IMR-90 (cell line): ENCODE results near the gene GSS. TPM values are rescaled to one million over a fixed set of nuclear protein-coding genes. Genes with fewer than 3 reads are reported as not detected.

Source experiments
- ATAC-seq: fragments of 200-7000 bp; cut with Tn5 transposase; 2 replicates; pipeline ENCODE4 v1.9.1; 2020; ENCODE audit warnings: low read depth, mild to moderate bottlenecking, moderate library complexity
- BruUV-seq: library from RNA; stranded (reverse); fragments of 400-500 nt; replicated peaks from 2 replicates; lab custom pipeline; 2021; lab: Mats Ljungman, UMichigan
- CTCF ChIA-PET: fragments of 300-600 bp; formaldehyde crosslinking; extraction: SDS; loops from one replicate; lab custom pipeline; 2021; ENCODE audit warnings: antibody characterized with exemption; lab: Yijun Ruan, JAX
- POLR2A ChIA-PET: fragments of 300-600 bp; sonication (Branson Sonifier 250); formaldehyde crosslinking; loops from one replicate; lab custom pipeline; 2022; ENCODE audit warnings: antibody characterized with exemption; ENCODE audit not compliant: unreplicated experiment; lab: Charles Lee
- DNase-seq: peaks from one replicate; pipeline ENCODE4 v3.0.0; 2013
- H2AFZ ChIP-seq: replicated peaks from 2 replicates; pipeline ENCODE3; 2013; ENCODE audit warnings: low read length, mild to moderate bottlenecking; ENCODE audit not compliant: poor library complexity
- H2AK5ac ChIP-seq: 2 replicates; pipeline ENCODE4 v1.6.1; 2013; ENCODE audit warnings: low read depth, low read length, inconsistent platforms
- H2AK9ac ChIP-seq: replicated peaks from 2 replicates; pipeline ENCODE3; 2013; ENCODE audit warnings: mild to moderate bottlenecking, low read depth, low read length, moderate library complexity; ENCODE audit not compliant: poor library complexity
- H2BK120ac ChIP-seq: 2 replicates; pipeline ENCODE4 v1.6.1; 2013; ENCODE audit warnings: low read depth, low read length, inconsistent platforms
- H2BK15ac ChIP-seq: 3 replicates; pipeline ENCODE4 v1.6.1; 2013; ENCODE audit warnings: low read depth, low read length, inconsistent platforms
- H2BK20ac ChIP-seq: 2 replicates; pipeline ENCODE4 v1.6.1; 2013; ENCODE audit warnings: low read depth, mild to moderate bottlenecking, inconsistent platforms, low read length, moderate library complexity
- H2BK5ac ChIP-seq: 2 replicates; pipeline ENCODE4 v1.6.1; 2013; ENCODE audit warnings: mild to moderate bottlenecking, low read depth, low read length, inconsistent platforms; ENCODE audit not compliant: poor library complexity, severe bottlenecking
- H3K14ac ChIP-seq: replicated peaks from 2 replicates; pipeline ENCODE4 v1.6.1; 2013; ENCODE audit warnings: low read depth, low read length, inconsistent platforms
- H3K18ac ChIP-seq: 2 replicates; pipeline ENCODE4 v1.6.1; 2013; ENCODE audit warnings: low read depth, low read length, control low read depth
- H3K23ac ChIP-seq: 2 replicates; pipeline ENCODE4 v1.6.1; 2013; ENCODE audit warnings: low read depth, low read length, inconsistent platforms
- H3K27ac ChIP-seq: 2 replicates; pipeline ENCODE4 v1.5.1; 2013; ENCODE audit warnings: mild to moderate bottlenecking, control low read depth, low read length; ENCODE audit not compliant: insufficient read depth
- H3K27me3 ChIP-seq: 2 replicates; pipeline ENCODE4 v1.6.1; 2013; ENCODE audit warnings: low read length; ENCODE audit not compliant: control insufficient read depth, insufficient read depth
- H3K36me3 ChIP-seq: 2 replicates; pipeline ENCODE4 v1.6.1; 2013; ENCODE audit warnings: low read length, mixed read lengths; ENCODE audit not compliant: control insufficient read depth, insufficient read depth
- H3K4ac ChIP-seq: 2 replicates; pipeline ENCODE4 v1.6.1; 2013; ENCODE audit warnings: low read depth, low read length, inconsistent platforms
- H3K4me1 ChIP-seq: 2 replicates; pipeline ENCODE4 v1.6.1; 2013; ENCODE audit warnings: low read length, mixed read lengths; ENCODE audit not compliant: control insufficient read depth, insufficient read depth
- H3K4me2 ChIP-seq: 2 replicates; pipeline ENCODE4 v1.6.1; 2013; ENCODE audit warnings: low read depth, mild to moderate bottlenecking, control low read depth, low read length, moderate library complexity
- H3K4me3 ChIP-seq: 2 replicates; pipeline ENCODE4 v1.5.1; 2013; ENCODE audit warnings: low read depth, mild to moderate bottlenecking, control low read depth, low read length, moderate library complexity; ENCODE audit not compliant: insufficient read depth
- H3K56ac ChIP-seq: 2 replicates; pipeline ENCODE4 v1.6.1; 2013; ENCODE audit warnings: low read length, inconsistent platforms; ENCODE audit not compliant: insufficient read depth; ENCODE audit errors: extremely low read depth
- H3K79me1 ChIP-seq, 2 experiments: 2 replicates each; pipeline ENCODE4 v1.6.1; 2013; ENCODE audit warnings: low read length in 2 of 2, inconsistent platforms in 1 of 2, low read depth in 1 of 2
- H3K9ac ChIP-seq: 2 replicates; pipeline ENCODE4 v1.6.1; 2013; ENCODE audit warnings: low read depth, low read length, control low read depth
- H3K9me1 ChIP-seq: 2 replicates; pipeline ENCODE4 v1.6.1; 2013; ENCODE audit warnings: low read length, inconsistent platforms; ENCODE audit not compliant: insufficient read depth
- H3K9me3 ChIP-seq: 2 replicates; pipeline ENCODE4 v1.6.1; 2013; ENCODE audit warnings: low read length; ENCODE audit not compliant: control insufficient read depth, insufficient read depth
- H4K20me1 ChIP-seq: 2 replicates; pipeline ENCODE4 v1.6.1; 2013; ENCODE audit warnings: low read length, inconsistent platforms; ENCODE audit not compliant: insufficient read depth
- H4K5ac ChIP-seq: 2 replicates; pipeline ENCODE4 v1.6.1; 2013; ENCODE audit warnings: mild to moderate bottlenecking, low read depth, low read length, control low read depth
- H4K8ac ChIP-seq, 2 experiments: 2 replicates each; pipeline ENCODE4 v1.6.1; 2013; ENCODE audit warnings: low read depth in 2 of 2, low read length in 2 of 2, control low read depth in 1 of 2, inconsistent platforms in 1 of 2
- H4K91ac ChIP-seq: 2 replicates; pipeline ENCODE4 v1.6.1; 2013; ENCODE audit warnings: low read depth, low read length, inconsistent platforms; ENCODE audit not compliant: insufficient read depth
- BHLHE40 ChIP-seq: fragments of 150-350 bp; IDR thresholded peaks from 2 replicates; pipeline ENCODE4 v1.6.1; 2016; ENCODE audit warnings: mild to moderate bottlenecking, low read depth, low read length
- CEBPB ChIP-seq: IDR thresholded peaks from 2 replicates; pipeline ENCODE4 v1.6.1; 2012; ENCODE audit warnings: low read depth, low read length, improper control_type of control experiment
- CHD1 ChIP-seq: IDR thresholded peaks from 2 replicates; pipeline ENCODE4 v1.6.1; 2012; ENCODE audit warnings: low read depth, low read length, improper control_type of control experiment
- ELK1 ChIP-seq: fragments of 150-350 bp; IDR thresholded peaks from 2 replicates; pipeline ENCODE4 v1.6.1; 2016; ENCODE audit warnings: low read depth, mild to moderate bottlenecking, low read length, moderate library complexity, borderline replicate concordance
- MAFK ChIP-seq: IDR thresholded peaks from 2 replicates; pipeline ENCODE4 v1.6.1; 2012; ENCODE audit warnings: low read depth, low read length, improper control_type of control experiment
- MAZ ChIP-seq: IDR thresholded peaks from 2 replicates; pipeline ENCODE4 v1.6.1; 2012; ENCODE audit warnings: low read depth, mild to moderate bottlenecking, low read length, improper control_type of control experiment, moderate library complexity, borderline replicate concordance
- MXI1 ChIP-seq: IDR thresholded peaks from 2 replicates; pipeline ENCODE4 v1.6.1; 2012; ENCODE audit warnings: low read depth, mild to moderate bottlenecking, low read length, moderate library complexity, borderline replicate concordance
- NFE2L2 ChIP-seq: fragments of 150-350 bp; IDR thresholded peaks from 2 replicates; pipeline ENCODE4 v1.6.1; 2016; ENCODE audit warnings: low read depth, mild to moderate bottlenecking, low read length
- POLR2A ChIP-seq: IDR thresholded peaks from 2 replicates; pipeline ENCODE4 v1.6.1; 2012; ENCODE audit warnings: mild to moderate bottlenecking, low read depth, low read length
- RAD21 ChIP-seq: IDR thresholded peaks from 2 replicates; pipeline ENCODE4 v1.6.1; 2012; ENCODE audit warnings: low read length, improper control_type of control experiment
- RCOR1 ChIP-seq: IDR thresholded peaks from 2 replicates; pipeline ENCODE4 v1.6.1; 2012; ENCODE audit warnings: mild to moderate bottlenecking, low read length, improper control_type of control experiment; ENCODE audit not compliant: insufficient replicate concordance
- RFX5 ChIP-seq: IDR thresholded peaks from 2 replicates; pipeline ENCODE4 v1.8.0; 2012; ENCODE audit warnings: low read depth, mild to moderate bottlenecking, low read length, moderate library complexity
- SMC3 ChIP-seq: fragments of 150-350 bp; IDR thresholded peaks from 2 replicates; pipeline ENCODE4 v1.6.1; 2016; ENCODE audit warnings: low read depth, mild to moderate bottlenecking, antibody characterized with exemption, low read length, moderate library complexity
- WGBS, 2 experiments: methylation state at CpG; one replicate each; pipeline versions ENCODE4 v1.1.5 to v1.1.7; 2013; ENCODE audit warnings: missing lambda C conversion rate in 2 of 2; ENCODE audit not compliant: insufficient read length in 1 of 2; ENCODE audit errors: extremely low coverage in 2 of 2; 5-methylcytosine and 5-hydroxymethylcytosine counted together
- dilution Hi-C: fragments of 300-500 bp; cut with HindIII; formaldehyde crosslinking; loops from one replicate; pipeline ENCODE4 v1.14.3; 2018; ENCODE audit warnings: low sequenced_read_pairs; ENCODE audit not compliant: unreplicated experiment
- in situ Hi-C: fragments of 300-500 bp; cut with MboI; formaldehyde crosslinking; loops from 3 replicates; pipeline ENCODE4 v1.14.3; 2019; ENCODE audit warnings: low sequenced_read_pairs, inconsistent platforms, mixed read lengths
- intact Hi-C: fragments of 100-400 bp; cut with micrococcal nuclease; formaldehyde crosslinking; loops from 2 replicates; pipeline ENCODE4 v1.10.0; 2022
- polyA plus RNA-seq, 3 experiments: library from polyadenylated mRNA; depleted of rRNA; stranded (reverse); fragments of >200 nt; gene quantifications; 2 replicates each; pipeline ENCODE4 v1.2.3, GENCODE V29; 2012; ENCODE audit warnings: low replicate concordance in 1 of 3
- total RNA-seq: library from RNA; depleted of rRNA; stranded (reverse); fragments of >200 nt; gene quantifications from 2 replicates; pipeline ENCODE4 v1.2.3, GENCODE V29; 2012
- TF ChIP-seq, protein P1 (sequence below): conservative IDR thresholded peaks from 2 replicates; pipeline ENCODE4 v1.5.1; 2012; ENCODE audit warnings: mild to moderate bottlenecking, low read depth, low read length, improper control_type of control experiment
- TF ChIP-seq, protein P2 (sequence below): fragments of 150-350 bp; IDR thresholded peaks from 2 replicates; pipeline ENCODE4 v1.6.1; 2017; ENCODE audit warnings: mild to moderate bottlenecking, antibody characterized with exemption, low read length, low read depth

GSS gene
- total and polyA plus RNA-seq, 2 of the 4 experiments (the other 2 are of a cell fraction) = 73.7 to 90.0 TPM

DNA sequence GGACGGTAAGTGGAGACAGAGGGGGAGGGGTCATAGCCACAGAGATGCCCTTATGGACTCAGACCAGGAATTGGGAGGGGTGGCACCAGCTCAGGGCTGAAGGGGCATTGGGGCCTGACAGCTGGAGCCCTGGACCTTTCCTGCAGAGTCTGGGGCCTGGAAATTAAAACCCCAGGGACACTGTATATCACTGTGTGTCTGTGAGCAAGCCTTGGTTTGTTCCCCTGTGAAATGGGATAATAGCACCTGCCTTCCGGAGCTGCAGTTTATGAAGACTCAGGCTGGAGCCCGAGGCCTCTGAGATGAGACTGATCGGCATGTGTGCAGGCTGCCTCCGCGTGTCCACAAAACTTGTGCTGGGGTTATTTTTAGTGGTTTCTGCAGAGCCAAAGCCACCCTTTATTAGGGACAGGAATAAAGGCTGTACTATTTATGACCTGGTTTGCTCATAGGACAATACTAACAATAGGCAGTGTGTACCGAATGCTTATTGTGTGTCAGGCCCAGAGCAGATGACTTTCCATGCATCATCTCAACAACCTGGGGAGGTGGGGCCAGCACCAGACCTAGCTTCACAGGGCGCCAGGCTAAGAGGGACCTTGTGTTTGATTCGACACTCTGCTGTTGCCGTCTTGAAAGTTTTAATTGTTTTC is 22.6 kb upstream of the GSS start:
- Histone ChIP-seq H3K79me1 (no peaks in the 10 kb centered on the region), H4K8ac (no peak overlapping the region), H4K20me1 (no peaks in the 10 kb centered on the region), H3K27ac (no peak overlapping the region), H3K56ac (no peak overlapping the region), H3K27me3 (peaks cover 35% of the 10 kb centered on the region), H2BK120ac (no peak overlapping the region), H2BK20ac (no peak overlapping the region), H3K4ac (no peak overlapping the region), H3K18ac (no peak overlapping the region), H3K4me3 (no peak overlapping the region), H3K9me1 (no peaks in the 10 kb centered on the region), H3K36me3 (no peaks in the 10 kb centered on the region), H2AFZ (no peak overlapping the region), H3K4me1 (no peaks in the 10 kb centered on the region), H2AK5ac (no peak overlapping the region), H4K5ac (no peak overlapping the region), H4K91ac (no peak overlapping the region), H3K4me2 (no peak overlapping the region), H3K9me3 (no peaks in the 10 kb centered on the region), H3K14ac (no peak overlapping the region; the same call in 1 of the 2 replicates), H3K9ac (no peak overlapping the region), H2AK9ac (no peak overlapping the region), H2BK5ac (no peak overlapping the region), H3K23ac (no peak overlapping the region), H2BK15ac (no peak overlapping the region)
- DNase-seq = no peak
- WGBS, 2 experiments = 67% methylated on average over 1 of the region's 10 CpGs; no CpG with 5 or more reads in 1 of the 2 experiments
- no TSS peak for BruUV-seq
- TF ChIP-seq CHD1 (no peak), CEBPB (no peak), BHLHE40 (no peak), RFX5 (no peak), MAZ (no peak), MXI1 (no peak), RAD21 (no peak), ELK1 (no peak), POLR2A (no peak), NFE2L2 (no peak), RCOR1 (no peak), SMC3 (no peak), MAFK (no peak)
- TF ChIP-seq, protein P1, sequence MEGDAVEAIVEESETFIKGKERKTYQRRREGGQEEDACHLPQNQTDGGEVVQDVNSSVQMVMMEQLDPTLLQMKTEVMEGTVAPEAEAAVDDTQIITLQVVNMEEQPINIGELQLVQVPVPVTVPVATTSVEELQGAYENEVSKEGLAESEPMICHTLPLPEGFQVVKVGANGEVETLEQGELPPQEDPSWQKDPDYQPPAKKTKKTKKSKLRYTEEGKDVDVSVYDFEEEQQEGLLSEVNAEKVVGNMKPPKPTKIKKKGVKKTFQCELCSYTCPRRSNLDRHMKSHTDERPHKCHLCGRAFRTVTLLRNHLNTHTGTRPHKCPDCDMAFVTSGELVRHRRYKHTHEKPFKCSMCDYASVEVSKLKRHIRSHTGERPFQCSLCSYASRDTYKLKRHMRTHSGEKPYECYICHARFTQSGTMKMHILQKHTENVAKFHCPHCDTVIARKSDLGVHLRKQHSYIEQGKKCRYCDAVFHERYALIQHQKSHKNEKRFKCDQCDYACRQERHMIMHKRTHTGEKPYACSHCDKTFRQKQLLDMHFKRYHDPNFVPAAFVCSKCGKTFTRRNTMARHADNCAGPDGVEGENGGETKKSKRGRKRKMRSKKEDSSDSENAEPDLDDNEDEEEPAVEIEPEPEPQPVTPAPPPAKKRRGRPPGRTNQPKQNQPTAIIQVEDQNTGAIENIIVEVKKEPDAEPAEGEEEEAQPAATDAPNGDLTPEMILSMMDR = no peak
- TF ChIP-seq, protein P2, sequence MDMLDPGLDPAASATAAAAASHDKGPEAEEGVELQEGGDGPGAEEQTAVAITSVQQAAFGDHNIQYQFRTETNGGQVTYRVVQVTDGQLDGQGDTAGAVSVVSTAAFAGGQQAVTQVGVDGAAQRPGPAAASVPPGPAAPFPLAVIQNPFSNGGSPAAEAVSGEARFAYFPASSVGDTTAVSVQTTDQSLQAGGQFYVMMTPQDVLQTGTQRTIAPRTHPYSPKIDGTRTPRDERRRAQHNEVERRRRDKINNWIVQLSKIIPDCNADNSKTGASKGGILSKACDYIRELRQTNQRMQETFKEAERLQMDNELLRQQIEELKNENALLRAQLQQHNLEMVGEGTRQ = no peak
- POLR2A ChIA-PET = no interaction called here
- ATAC-seq = no peak
- CTCF ChIA-PET = no interaction called here
- intact Hi-C loops (no loop called here), in situ Hi-C loops (no loop called here), dilution Hi-C loops (no loop called here)
